ENCODE measurements around the gene HOMEZ. TPM values are rescaled to one million over a fixed set of nuclear protein-coding genes. Genes with fewer than 3 reads are reported as not detected.

Gene HOMEZ
- total and polyA plus RNA-seq, 10 of the 15 experiments (the other 5 are each of a cell fraction or from before 2014, with no cell fraction given): 2.6 to 19.3 (median 13.0) TPM

DNA sequence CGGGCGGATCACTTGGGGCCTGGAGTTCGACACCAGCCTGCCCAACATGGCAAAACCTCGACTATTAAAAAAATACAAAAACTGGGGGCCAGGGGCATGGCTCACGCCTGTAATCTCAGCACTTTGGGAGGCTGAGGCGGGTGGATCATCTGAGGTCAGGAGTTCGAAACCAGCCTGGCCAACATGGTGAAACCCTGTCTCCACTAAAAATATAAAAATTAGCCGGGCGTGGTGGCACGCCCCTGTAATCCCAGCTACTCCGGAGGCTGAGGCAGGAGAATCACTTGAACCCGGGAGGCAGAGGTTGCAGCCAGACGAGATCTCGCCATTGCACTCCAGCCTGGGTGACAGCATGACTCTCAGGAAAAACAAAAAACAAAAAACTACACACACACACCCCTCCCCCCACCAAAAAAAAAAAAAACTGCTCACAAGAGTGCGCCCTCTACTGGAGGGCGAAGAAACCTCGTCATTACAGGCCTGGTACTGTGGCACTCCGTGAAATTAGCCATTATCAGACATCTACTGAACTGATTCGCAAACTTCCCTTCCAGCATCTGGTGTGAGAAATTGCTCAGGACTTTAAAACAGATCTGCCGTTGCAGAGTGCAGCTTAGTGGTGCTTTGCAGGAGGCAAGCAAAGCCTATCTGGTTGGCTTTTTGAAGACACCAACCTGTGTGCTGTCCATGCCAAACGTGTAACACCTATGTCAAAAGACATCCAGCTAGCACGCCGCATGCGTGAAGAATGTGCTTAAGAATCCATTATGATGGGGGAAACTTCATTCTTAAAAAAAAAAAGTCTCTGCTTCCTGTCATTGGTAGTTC is 9.0 kb upstream of the HOMEZ start (continued):
- TF ChIP-seq REST (IDR thresholded peaks at IDR 0.05; ENCODE audit: low read depth, low read length) (no peak), CREB1 (IDR thresholded peaks at IDR 0.05; ENCODE audit: low read depth) (peak; percentile 66; the same call in 1 of the 2 replicates), TAF1 (IDR thresholded peaks at IDR 0.05; ENCODE audit: borderline replicate concordance, low read depth, low read length) (0 out of 2 replicates have a peak, but pooled peaks have one; percentile 19), CREM (IDR thresholded peaks at IDR 0.05; ENCODE audit: low read depth) (peak; percentile 70), CHD2 (IDR thresholded peaks at IDR 0.05; ENCODE audit: borderline replicate concordance, low read depth, low read length) (peak; percentile 77)
- TF ChIP-seq, protein P1, sequence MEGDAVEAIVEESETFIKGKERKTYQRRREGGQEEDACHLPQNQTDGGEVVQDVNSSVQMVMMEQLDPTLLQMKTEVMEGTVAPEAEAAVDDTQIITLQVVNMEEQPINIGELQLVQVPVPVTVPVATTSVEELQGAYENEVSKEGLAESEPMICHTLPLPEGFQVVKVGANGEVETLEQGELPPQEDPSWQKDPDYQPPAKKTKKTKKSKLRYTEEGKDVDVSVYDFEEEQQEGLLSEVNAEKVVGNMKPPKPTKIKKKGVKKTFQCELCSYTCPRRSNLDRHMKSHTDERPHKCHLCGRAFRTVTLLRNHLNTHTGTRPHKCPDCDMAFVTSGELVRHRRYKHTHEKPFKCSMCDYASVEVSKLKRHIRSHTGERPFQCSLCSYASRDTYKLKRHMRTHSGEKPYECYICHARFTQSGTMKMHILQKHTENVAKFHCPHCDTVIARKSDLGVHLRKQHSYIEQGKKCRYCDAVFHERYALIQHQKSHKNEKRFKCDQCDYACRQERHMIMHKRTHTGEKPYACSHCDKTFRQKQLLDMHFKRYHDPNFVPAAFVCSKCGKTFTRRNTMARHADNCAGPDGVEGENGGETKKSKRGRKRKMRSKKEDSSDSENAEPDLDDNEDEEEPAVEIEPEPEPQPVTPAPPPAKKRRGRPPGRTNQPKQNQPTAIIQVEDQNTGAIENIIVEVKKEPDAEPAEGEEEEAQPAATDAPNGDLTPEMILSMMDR (IDR thresholded peaks at IDR 0.05 in 2 of 3, conservative IDR thresholded peaks at IDR 0.05 in 1 of 3; ENCODE audit: control insufficient read depth in 2 of 3, extremely low read depth in 1 of 3, insufficient read depth in 1 of 3, low read depth in 3 of 3, low read length in 3 of 3): peak; percentile 68 to 85 (median 84)

Measured in GM12878 (cell line).